Fibroblast of mammary gland (primary cell): ENCODE results near the gene APOD.

ENCODE experiments used
- DNase-seq: peaks from one replicate; pipeline ENCODE4 v3.0.0-alpha.2; 2010; ENCODE audit warnings: low read depth
- H3K4me3 ChIP-seq: 2 replicates; pipeline ENCODE4 v1.5.1; 2011; ENCODE audit warnings: low read depth, mild to moderate bottlenecking, low read length, moderate library complexity; ENCODE audit not compliant: control insufficient read depth
- CTCF ChIP-seq: conservative IDR thresholded peaks from 2 replicates; pipeline ENCODE4 v1.5.1; 2011; ENCODE audit warnings: low read depth, low read length, inconsistent platforms; ENCODE audit not compliant: control insufficient read depth, insufficient read depth

APOD gene

GRCh38 chr3:195555110-195555509 is 28.6 kb downstream of the APOD start:
- DNase-seq: no peak
- H3K4me3 ChIP-seq: no peak overlapping the region
- TF ChIP-seq CTCF: no peak

GRCh38 chr3:195554458-195554857 is 29.3 kb downstream of the APOD start:
- no peak overlapping the region for H3K4me3 ChIP-seq
- TF ChIP-seq CTCF: no peak
- no peak for DNase-seq

- no peak overlapping the region for H3K4me3 ChIP-seq
- DNase-seq: no peak
- no peak for TF ChIP-seq CTCF
Measured at GRCh38 chr3:195553268-195553667, 30.5 kb downstream of the APOD start.

GRCh38 chr3:195551381-195551978 is 32.3 kb downstream of the APOD start:
- no peak overlapping the region for H3K4me3 ChIP-seq
- peak; percentile 41 for DNase-seq
- TF ChIP-seq CTCF: no peak

GRCh38 chr3:195550723-195551122 is 33.0 kb downstream of the APOD start:
- DNase-seq: no peak
- H3K4me3 ChIP-seq: no peak overlapping the region
- TF ChIP-seq CTCF: no peak

- H3K4me3 ChIP-seq: no peak overlapping the region
- no peak for DNase-seq
- no peak for TF ChIP-seq CTCF
Measured at GRCh38 chr3:195549931-195550519, 33.7 kb downstream of the APOD start.
